HepG2 (cell line): ENCODE results near the gene NPTX2. TPM values are rescaled to one million over a fixed set of nuclear protein-coding genes. Genes with fewer than 3 reads are reported as not detected.

Experiments
- ATF4 ChIP-seq, 2 experiments: fragments of 450-650 bp in 1 of 2; sonication (generic) in 1 of 2; formaldehyde crosslinking; IDR thresholded peaks; 2 replicates each; pipeline versions ENCODE4 v1.5.0 to v1.8.0; 2020 to 2022; ENCODE audit warnings: mild to moderate bottlenecking in 1 of 2, missing genetic modification reagents in 1 of 2
- CTCF ChIP-seq: sonication (generic); formaldehyde crosslinking; IDR thresholded peaks from 2 replicates; pipeline ENCODE4 v1.5.0; 2020; ENCODE audit warnings: mild to moderate bottlenecking, missing genetic modification reagents, moderate library complexity
- EEA1 ChIP-seq: sonication (generic); formaldehyde crosslinking; IDR thresholded peaks from 2 replicates; pipeline ENCODE4 v1.5.1; 2020; ENCODE audit warnings: mild to moderate bottlenecking, missing genetic modification reagents, borderline replicate concordance
- HNRNPLL ChIP-seq: fragments of 200-400 bp; formaldehyde crosslinking; IDR thresholded peaks from 2 replicates; pipeline ENCODE4 v1.6.1; 2017; ENCODE audit warnings: mild to moderate bottlenecking, low read depth, low read length; ENCODE audit not compliant: poor library complexity, severe bottlenecking
- SIN3B ChIP-seq: fragments of 150-350 bp; IDR thresholded peaks from 2 replicates; pipeline ENCODE4 v1.6.1; 2014; ENCODE audit warnings: low read length
- TFDP1 ChIP-seq: IDR thresholded peaks from 2 replicates; pipeline ENCODE4 v1.6.1; 2016; ENCODE audit warnings: missing compliant biosample characterization, missing genetic modification reagents, borderline replicate concordance
- UBTF ChIP-seq: sonication (generic); formaldehyde crosslinking; IDR thresholded peaks from 2 replicates; pipeline ENCODE4 v1.4.0; 2020; ENCODE audit warnings: mild to moderate bottlenecking, missing genetic modification reagents
- ZFP36L1 ChIP-seq: sonication (generic); formaldehyde crosslinking; IDR thresholded peaks from 2 replicates; pipeline ENCODE4 v1.8.0; 2022; ENCODE audit warnings: mild to moderate bottlenecking, missing genetic modification reagents, moderate library complexity
- ZKSCAN5 ChIP-seq: sonication (generic); formaldehyde crosslinking; IDR thresholded peaks from 2 replicates; pipeline ENCODE4 v1.5.1; 2020; ENCODE audit warnings: mild to moderate bottlenecking, missing genetic modification reagents
- ZNF614 ChIP-seq: IDR thresholded peaks from 2 replicates; pipeline ENCODE4 v1.6.1; 2018; ENCODE audit warnings: missing biosample characterization, missing genetic modification reagents, inconsistent platforms, borderline replicate concordance
- ZNF687 ChIP-seq: sonication (generic); formaldehyde crosslinking; IDR thresholded peaks from 2 replicates; pipeline ENCODE4 v1.5.1; 2020; ENCODE audit warnings: mild to moderate bottlenecking, missing genetic modification reagents, moderate library complexity
- ZNF768 ChIP-seq: sonication (generic); formaldehyde crosslinking; IDR thresholded peaks from 2 replicates; pipeline ENCODE4 v1.4.0; 2020; ENCODE audit warnings: missing genetic modification reagents
- polyA plus RNA-seq, 8 experiments: library from polyadenylated mRNA; depleted of rRNA in 3 of 8; stranded (reverse) in 7 of 8; unstranded in 1 of 8; fragments of >200 nt; fragmentation: Illumina TruSeq in 4 of 8; extraction: Trizol in 4 of 8; gene quantifications; 2 replicates each; pipeline versions ENCODE4 v1.2.1 to v1.2.3, GENCODE V29; 2011 to 2016; ENCODE audit warnings: low read depth in 4 of 8, missing spikeins in 1 of 8, mixed read lengths in 1 of 8; ENCODE audit not compliant: insufficient read depth in 1 of 8
- total RNA-seq, 5 experiments: library from RNA; depleted of rRNA; stranded (reverse); fragments of >200 nt; fragmentation: Illumina TruSeq; extraction: Trizol; gene quantifications; 2 replicates each; pipeline ENCODE4 v1.2.3, GENCODE V29; 2016; ENCODE audit warnings: low read depth in 1 of 5

NPTX2 gene
- total and polyA plus RNA-seq, 2 of the 13 experiments (the other 11 are each of a cell fraction or from before 2014, with no cell fraction given): not detected

- TF ChIP-seq CTCF: peak; percentile 33
- no peak for TF ChIP-seq SIN3B
- TF ChIP-seq UBTF (CRISPR knock-in tag): peak; percentile 39; the same call in 1 of the 2 replicates
- TF ChIP-seq ZKSCAN5: no peak
- TF ChIP-seq ZNF614 (CRISPR knock-in tag): no peak
- TF ChIP-seq ATF4 (CRISPR knock-in tag; IDR thresholded peaks at IDR 0.05): 0 out of 4 replicates have a peak, but pooled peaks of 1 of the 2 experiments have one; percentile 20
- TF ChIP-seq TFDP1 (CRISPR knock-in tag): no peak
- peak; percentile 54 for TF ChIP-seq ZNF687
- no peak for TF ChIP-seq ZFP36L1
- TF ChIP-seq ZNF768 (CRISPR knock-in tag): peak; percentile 38; the same call in 1 of the 2 replicates
- TF ChIP-seq EEA1 (CRISPR knock-in tag): no peak
- TF ChIP-seq HNRNPLL: peak; percentile 86
- TF ChIP-seq, all 625 proteins: peak for 33
These were observed 2.6 kb downstream of the NPTX2 start (continued) for GRCh38 chr7:98619450-98620321.
